PC-3 (cell line): ENCODE data around the gene CCL24. TPM values are rescaled to one million over a fixed set of nuclear protein-coding genes. Genes with fewer than 3 reads are reported as not detected.
A peak's percentile ranks its signal among the peaks of the same experiment; 100 is the strongest.
"Not testable (repeated sequence)": the region's sequence is repeated elsewhere in the genome, so short reads cannot be mapped to it uniquely, and the experiment has no call there.

Source experiments
- ATAC-seq: fragments of 200-7000 bp; cut with Tn5 transposase; 2 replicates; pipeline ENCODE4 v1.9.1; 2020; ENCODE audit warnings: mild to moderate bottlenecking, moderate library complexity
- BruUV-seq: library from RNA; stranded (reverse); fragments of 400-500 nt; replicated peaks from 2 replicates; lab custom pipeline; 2021; lab: Mats Ljungman, UMichigan
- CTCF ChIA-PET: fragments of 300-600 bp; sonication (Branson Sonifier 250); formaldehyde crosslinking; loops from one replicate; lab custom pipeline; 2022; ENCODE audit warnings: antibody characterized with exemption; lab: Charles Lee
- POLR2A ChIA-PET: fragments of 300-600 bp; sonication (Branson Sonifier 250); formaldehyde crosslinking; loops from one replicate; lab custom pipeline; 2022; ENCODE audit warnings: antibody characterized with exemption; ENCODE audit not compliant: unreplicated experiment; lab: Charles Lee
- DNase-seq: peaks from one replicate; pipeline ENCODE4 v3.0.0-alpha.2; 2015
- H2AFZ ChIP-seq: fragments of 300-600 bp; sonication (generic); 2 replicates; pipeline ENCODE4 v1.6.0; 2016; ENCODE audit warnings: antibody characterized with exemption, low read length
- H3F3A ChIP-seq: fragments of 300-600 bp; sonication (generic); one replicate; pipeline ENCODE4 v1.6.0; 2017; ENCODE audit warnings: antibody characterized with exemption, low read length, control low read depth, mild to moderate bottlenecking; ENCODE audit not compliant: unreplicated experiment
- H3K27ac ChIP-seq: fragments of 300-600 bp; sonication (generic); 2 replicates; pipeline ENCODE4 v1.5.1; 2016; ENCODE audit warnings: mild to moderate bottlenecking, low read length
- H3K27me3 ChIP-seq: fragments of 300-600 bp; sonication (generic); 2 replicates; pipeline ENCODE4 v1.6.1; 2016; ENCODE audit warnings: low read length, mixed read lengths
- H3K36me3 ChIP-seq: fragments of 300-600 bp; sonication (generic); 2 replicates; pipeline ENCODE4 v1.6.1; 2016; ENCODE audit warnings: low read depth, mixed run types, low read length, mixed read lengths
- H3K4me1 ChIP-seq: fragments of 300-600 bp; sonication (generic); 2 replicates; pipeline ENCODE4 v1.5.1; 2016; ENCODE audit warnings: low read length; ENCODE audit not compliant: insufficient read depth
- H3K4me2 ChIP-seq: fragments of 300-600 bp; sonication (generic); 2 replicates; pipeline ENCODE4 v1.6.0; 2016; ENCODE audit warnings: low read length
- H3K4me3 ChIP-seq: fragments of 300-600 bp; sonication (generic); 2 replicates; pipeline ENCODE4 v1.5.1; 2016; ENCODE audit warnings: mild to moderate bottlenecking, low read length, mixed read lengths
- H3K79me2 ChIP-seq: fragments of 300-600 bp; sonication (generic); 2 replicates; pipeline ENCODE4 v1.6.1; 2017; ENCODE audit warnings: low read length, mixed read lengths
- H3K9ac ChIP-seq: fragments of 300-600 bp; sonication (generic); 2 replicates; pipeline ENCODE4 v1.6.0; 2016; ENCODE audit warnings: mild to moderate bottlenecking, low read length
- H3K9me2 ChIP-seq: fragments of 300-600 bp; sonication (generic); replicated peaks from 2 replicates; pipeline ENCODE4 v1.6.1; 2016; ENCODE audit warnings: mixed run types, low read length, mixed read lengths
- H3K9me3 ChIP-seq: fragments of 300-600 bp; sonication (generic); 2 replicates; pipeline ENCODE4 v1.6.1; 2016; ENCODE audit warnings: low read length, mixed read lengths
- H4K20me1 ChIP-seq: fragments of 300-600 bp; sonication (generic); 2 replicates; pipeline ENCODE4 v1.6.1; 2016; ENCODE audit warnings: low read length, mixed read lengths
- CTCF ChIP-seq: fragments of 300-600 bp; sonication (generic); conservative IDR thresholded peaks from 2 replicates; pipeline ENCODE4 v1.5.1; 2017; ENCODE audit warnings: antibody characterized with exemption, low read depth, mild to moderate bottlenecking, low read length
- EZH2 ChIP-seq: fragments of 300-600 bp; sonication (generic); IDR thresholded peaks from one replicate; pipeline ENCODE4 v1.6.1; 2017; ENCODE audit warnings: antibody characterized with exemption, mild to moderate bottlenecking, low read length; ENCODE audit not compliant: unreplicated experiment
- EZH2phosphoT487 ChIP-seq: fragments of 300-600 bp; sonication (generic); IDR thresholded peaks from 2 replicates; pipeline ENCODE4 v1.6.1; 2018; ENCODE audit warnings: mild to moderate bottlenecking, antibody characterized with exemption, low read length, borderline replicate concordance
- intact Hi-C: fragments of 100-400 bp; cut with micrococcal nuclease; formaldehyde crosslinking; loops from 2 replicates; pipeline ENCODE4 v1.9.0; 2023
- total RNA-seq: library from RNA; depleted of rRNA; stranded (reverse); fragments of >200 nt; gene quantifications from 2 replicates; pipeline ENCODE4 v1.2.3, GENCODE V29; 2014

CCL24 gene
- total RNA-seq, 1 experiment from 2014 or later = not detected

- Histone ChIP-seq H3K27me3 (no peaks in the 10 kb centered on the region), H3K9ac (no peak overlapping the region), H3K79me2 (no peaks in the 10 kb centered on the region), H3K4me1 (peaks cover 8% of the 10 kb centered on the region; the same call in 1 of the 2 replicates), H3K36me3 (no peaks in the 10 kb centered on the region), H3K9me2 (no peaks in the 10 kb centered on the region), H3K27ac (no peak overlapping the region), H4K20me1 (no peaks in the 10 kb centered on the region), H3F3A (no peaks in the 10 kb centered on the region), H3K9me3 (no peaks in the 10 kb centered on the region), H3K4me2 (no peak overlapping the region), H2AFZ (no peak overlapping the region), H3K4me3 (no peak overlapping the region)
- no peak for DNase-seq
- ATAC-seq = no peak
- no peak for TF ChIP-seq EZH2
- no peak for TF ChIP-seq CTCF
- TF ChIP-seq EZH2phosphoT487 = no peak
- no TSS peak for BruUV-seq
- CTCF ChIA-PET = no interaction called here
- POLR2A ChIA-PET = no interaction called here
- intact Hi-C loops = no loop called here
Measured at GRCh38 chr7:75789361-75789924, 24.2 kb downstream of the CCL24 start.

GRCh38 chr7:75788154-75788847 is 25.3 kb downstream of the CCL24 start:
- H4K20me1 ChIP-seq, H3K4me1 ChIP-seq, H3K79me2 ChIP-seq, H3F3A ChIP-seq, intact Hi-C loops, H2AFZ ChIP-seq, H3K9me3 ChIP-seq, ATAC-seq, H3K27ac ChIP-seq, BruUV-seq, CTCF ChIA-PET, H3K36me3 ChIP-seq, H3K4me2 ChIP-seq, POLR2A ChIA-PET, H3K27me3 ChIP-seq, H3K9ac ChIP-seq, H3K9me2 ChIP-seq, DNase-seq, H3K4me3 ChIP-seq: not testable (repeated sequence)

- intact Hi-C loops, H2AFZ ChIP-seq, H3K9me2 ChIP-seq, H3K27me3 ChIP-seq, H3K9me3 ChIP-seq, H3K4me2 ChIP-seq, DNase-seq, ATAC-seq, H3K9ac ChIP-seq, CTCF ChIA-PET, H3K4me1 ChIP-seq, H3F3A ChIP-seq, BruUV-seq, H3K27ac ChIP-seq, H3K4me3 ChIP-seq, H3K36me3 ChIP-seq, POLR2A ChIA-PET, H3K79me2 ChIP-seq, H4K20me1 ChIP-seq: not testable (repeated sequence)
Measured at GRCh38 chr7:75783058-75783457, 30.5 kb downstream of the CCL24 start.

GRCh38 chr7:75780647-75781273 is 32.8 kb downstream of the CCL24 start:
- H3K9ac ChIP-seq, POLR2A ChIA-PET, ATAC-seq, H3K4me1 ChIP-seq, H2AFZ ChIP-seq, intact Hi-C loops, H3K79me2 ChIP-seq, H3K9me3 ChIP-seq, H3K27me3 ChIP-seq, H3K27ac ChIP-seq, H3K36me3 ChIP-seq, BruUV-seq, DNase-seq, H4K20me1 ChIP-seq, H3K4me3 ChIP-seq, H3K4me2 ChIP-seq, H3F3A ChIP-seq, H3K9me2 ChIP-seq: not testable (repeated sequence)
- CTCF ChIA-PET = interaction anchor here (0.7 kb wide), 1 partner anchor 19 kb away, joined by 3 read pairs; no protein-coding TSS in a partner anchor

GRCh38 chr7:75779516-75779915 is 34.1 kb downstream of the CCL24 start:
- H3K4me3 ChIP-seq, H3F3A ChIP-seq, H3K4me2 ChIP-seq, H4K20me1 ChIP-seq, H3K27me3 ChIP-seq, H3K9ac ChIP-seq, CTCF ChIA-PET, POLR2A ChIA-PET, H3K79me2 ChIP-seq, H2AFZ ChIP-seq, BruUV-seq, H3K9me2 ChIP-seq, H3K27ac ChIP-seq, H3K9me3 ChIP-seq, H3K36me3 ChIP-seq, H3K4me1 ChIP-seq, ATAC-seq: not testable (repeated sequence)
- DNase-seq = peak; percentile 22
- intact Hi-C loops = loop anchor here (5.0 to 10.0 kb wide), 2 partner anchors 98 to 165 kb away; partner anchors contain the start of gene RHBDD2
